M059J (cell line): ENCODE results near the gene FIGN. TPM values are rescaled to one million over a fixed set of nuclear protein-coding genes. Genes with fewer than 3 reads are reported as not detected.

ENCODE experiments used
- DNase-seq: peaks from one replicate; pipeline ENCODE4 v3.0.0-alpha.2; 2012; ENCODE audit warnings: low read depth
- total RNA-seq: library from RNA; depleted of rRNA; stranded (reverse); fragments of >200 nt; shearing (Covaris generic); gene quantifications from 2 replicates; pipeline ENCODE4 v1.2.3, GENCODE V29; 2014

The FIGN gene
- total RNA-seq, 1 experiment from 2014 or later, result 3.4 TPM

GRCh38 chr2:163664610-163665009, 71.2 kb downstream of the FIGN start:
- peak; percentile 87 for DNase-seq

DNA sequence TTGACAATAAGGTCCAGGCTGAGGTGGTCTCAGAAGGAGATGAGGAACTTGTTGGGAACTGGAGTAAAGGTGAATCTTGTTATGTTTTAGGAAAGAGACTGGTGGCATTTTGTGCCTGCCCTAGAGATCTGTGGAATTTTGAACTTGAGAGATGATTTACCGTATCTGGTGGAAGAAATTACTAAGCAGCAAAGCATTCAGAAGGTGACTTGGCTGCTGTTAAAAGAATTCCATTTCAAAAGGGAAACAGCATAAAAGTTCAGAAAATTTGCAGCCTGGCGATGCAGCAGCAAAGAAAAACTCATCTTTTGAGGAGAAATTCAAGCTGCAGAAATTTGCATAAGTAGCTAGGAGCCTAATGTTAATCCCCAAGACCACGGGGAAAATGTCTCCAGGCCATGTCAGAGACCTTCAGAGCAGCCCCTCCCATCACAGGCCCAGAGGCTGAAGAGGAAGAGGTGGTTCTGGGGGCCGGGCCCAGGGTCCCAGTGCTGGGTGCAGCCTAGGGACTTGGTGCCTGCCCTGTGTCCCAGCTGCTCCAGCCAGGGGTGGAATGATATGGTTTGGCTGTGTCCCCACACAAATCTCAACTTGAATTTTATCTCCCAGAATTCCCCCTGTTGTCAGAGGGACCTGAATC, 73.5 kb downstream of the FIGN start:
- peak; percentile 84 for DNase-seq

- peak; percentile 72 for DNase-seq
Observed at GRCh38 chr2:163659224-163659623, 76.6 kb downstream of the FIGN start.

- peak; percentile 53 for DNase-seq
Observed at GRCh38 chr2:163658556-163658955, 77.3 kb downstream of the FIGN start.

GRCh38 chr2:163657281-163657656, 78.5 kb downstream of the FIGN start:
- no peak for DNase-seq

- no peak for DNase-seq
Observed at GRCh38 chr2:163656622-163657280, 79.1 kb downstream of the FIGN start.

GRCh38 chr2:163655667-163656066, 80.1 kb downstream of the FIGN start:
- DNase-seq, result no peak

- DNase-seq, result peak; percentile 26
Observed at GRCh38 chr2:163652751-163653150, 83.1 kb downstream of the FIGN start.

GRCh38 chr2:163649080-163649479, 86.7 kb downstream of the FIGN start:
- DNase-seq, result peak; percentile 39

- DNase-seq, result no peak
Observed at GRCh38 chr2:163647300-163647699, 88.5 kb downstream of the FIGN start.

- no peak for DNase-seq
Observed at GRCh38 chr2:163646687-163647086, 89.1 kb downstream of the FIGN start.

DNA sequence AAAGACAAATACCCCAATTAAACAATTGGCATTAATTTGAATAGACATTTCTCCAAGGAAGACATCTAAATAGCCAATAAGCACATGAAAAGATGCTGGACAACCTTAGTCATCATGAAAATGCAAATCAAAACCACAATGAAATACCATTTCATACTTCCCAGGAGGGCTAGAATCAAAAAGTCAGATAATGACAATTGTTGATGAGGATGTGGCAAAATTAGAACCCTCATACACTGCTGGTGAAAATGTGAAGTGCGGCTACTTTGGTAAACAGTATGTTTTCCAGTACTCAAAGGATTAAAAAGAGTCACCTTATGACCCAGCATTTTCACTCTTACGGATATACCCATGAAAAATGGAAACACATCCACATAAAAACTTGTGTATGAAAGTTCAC, 91.6 kb downstream of the FIGN start:
- peak; percentile 70 for DNase-seq

DNA sequence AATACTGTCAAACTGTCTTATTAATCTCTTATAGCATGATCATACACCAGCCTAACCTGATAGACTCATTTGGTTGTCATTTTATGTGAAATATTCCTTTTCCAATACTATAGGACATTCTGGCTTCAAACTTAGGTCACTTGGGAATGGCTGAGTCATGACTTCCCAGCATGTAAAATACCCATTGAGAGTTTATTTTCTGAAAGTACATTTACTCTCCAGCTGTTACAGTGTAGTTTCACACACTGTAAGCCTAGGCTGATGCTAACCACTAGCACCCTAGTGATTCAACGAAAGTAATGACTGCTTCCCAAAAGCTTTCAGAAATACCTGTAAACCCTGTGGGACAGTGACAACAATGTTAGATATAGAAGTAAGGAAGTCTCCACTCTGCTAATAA, 93.8 kb downstream of the FIGN start:
- peak; percentile 33 for DNase-seq

GRCh38 chr2:163640542-163641193, 95.1 kb downstream of the FIGN start:
- no peak for DNase-seq

DNA sequence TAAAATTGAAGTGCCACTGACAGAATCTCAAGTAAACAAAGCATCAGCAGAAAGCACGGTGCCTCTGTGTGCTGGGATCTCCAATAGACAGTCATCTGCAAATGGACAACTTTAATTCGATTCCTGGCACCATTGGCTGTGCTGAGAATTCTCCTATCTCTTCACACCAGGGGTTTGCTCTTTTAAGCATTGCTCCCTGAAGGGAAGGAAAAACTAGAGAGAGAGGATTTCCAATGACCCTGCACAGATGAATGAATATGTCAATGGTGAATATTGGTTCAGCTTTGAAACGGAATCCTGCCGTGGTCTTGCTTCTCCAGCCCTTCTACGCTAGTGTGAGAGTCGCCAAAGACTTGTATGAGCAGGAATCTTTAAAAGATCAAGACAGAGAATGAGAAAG, 97.9 kb downstream of the FIGN start:
- DNase-seq, result no peak

DNA sequence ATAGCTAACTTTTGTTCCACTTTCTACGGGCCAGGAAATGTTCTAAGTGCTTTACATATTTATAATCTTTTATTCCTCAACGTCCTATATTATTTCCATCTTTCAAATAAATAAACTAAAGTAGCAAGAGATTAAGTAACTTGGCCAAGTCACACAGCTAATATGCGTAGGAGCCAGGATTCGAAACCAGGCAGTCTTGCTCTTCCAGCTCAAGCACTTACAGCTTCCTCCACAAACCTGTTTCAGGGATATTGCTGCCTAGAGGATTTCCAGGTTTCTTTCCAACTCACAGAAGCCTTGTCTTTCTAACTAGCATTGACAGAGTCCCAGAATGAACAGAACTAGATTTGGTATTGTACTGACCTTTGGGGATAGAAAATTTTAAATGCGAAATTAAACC, 102.5 kb downstream of the FIGN start:
- no peak for DNase-seq

GRCh38 chr2:163630836-163631235, 105.0 kb downstream of the FIGN start:
- DNase-seq, result peak; percentile 16

- peak; percentile 87 for DNase-seq
Observed at GRCh38 chr2:163626639-163627109, 109.1 kb downstream of the FIGN start.

- no peak for DNase-seq
Observed at GRCh38 chr2:163626208-163626607, 109.6 kb downstream of the FIGN start.

GRCh38 chr2:163625632-163626031, 110.2 kb downstream of the FIGN start:
- DNase-seq, result no peak

GRCh38 chr2:163621445-163622004, 114.3 kb downstream of the FIGN start:
- no peak for DNase-seq

GRCh38 chr2:163617517-163617916, 118.3 kb downstream of the FIGN start:
- no peak for DNase-seq

GRCh38 chr2:163613266-163613731, 122.5 kb downstream of the FIGN start:
- DNase-seq, result no peak
